HCT116 (cell line): Measurements from ENCODE around the gene FAM221B.

Experiments
- JUND ChIP-seq: IDR thresholded peaks from 2 replicates; pipeline ENCODE4 v1.6.1; 2012
- POLR2A ChIP-seq: IDR thresholded peaks from 2 replicates; pipeline ENCODE4 v1.7.0; 2011; ENCODE audit warnings: borderline replicate concordance; ENCODE audit not compliant: insufficient read depth, insufficient read length; ENCODE audit errors: extremely low read depth
- SP1 ChIP-seq: IDR thresholded peaks from 2 replicates; pipeline ENCODE4 v1.6.1; 2012; ENCODE audit warnings: low read depth
- TF ChIP-seq, protein P1 (sequence below), 3 experiments: fragments of 200-600 bp in 1 of 3; sonication (generic) in 1 of 3; IDR thresholded peaks in 2 of 3; conservative IDR thresholded peaks in 1 of 3; 2 replicates each; pipeline ENCODE4 v1.5.1; 2012 to 2017; ENCODE audit warnings: low read depth in 2 of 3, low read length in 2 of 3, antibody characterized with exemption in 1 of 3, borderline replicate concordance in 1 of 3, control low read depth in 1 of 3, mild to moderate bottlenecking in 1 of 3, mixed read lengths in 1 of 3, mixed run types in 1 of 3, moderate library complexity in 1 of 3; ENCODE audit not compliant: insufficient read depth in 1 of 3
- TF ChIP-seq, protein P2 (sequence below): IDR thresholded peaks from 2 replicates; pipeline ENCODE4 v1.6.1; 2011; ENCODE audit warnings: mild to moderate bottlenecking, low read length, moderate library complexity; ENCODE audit not compliant: insufficient replicate concordance; ENCODE audit errors: extremely low read depth

DNA sequence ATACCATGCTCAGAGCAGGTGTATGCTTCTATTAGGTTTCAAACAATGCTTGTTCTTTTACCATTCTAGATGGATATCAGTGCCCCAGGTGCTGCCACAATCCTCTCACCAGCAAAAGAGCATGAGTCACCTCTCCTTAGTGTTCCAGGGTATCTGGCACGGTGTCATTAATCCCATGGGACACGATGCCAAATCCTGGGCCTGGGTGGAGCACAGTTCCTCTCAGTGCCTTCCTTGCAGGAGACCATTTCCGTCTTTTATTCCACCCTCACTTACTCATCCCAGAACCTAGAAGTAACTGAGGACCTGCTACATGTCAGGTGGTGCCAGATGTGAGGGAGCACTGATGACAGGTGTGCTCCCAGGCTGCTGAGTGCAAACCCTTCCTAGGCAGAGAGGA is 43.0 kb upstream of the FAM221B start:
- TF ChIP-seq, protein P1, sequence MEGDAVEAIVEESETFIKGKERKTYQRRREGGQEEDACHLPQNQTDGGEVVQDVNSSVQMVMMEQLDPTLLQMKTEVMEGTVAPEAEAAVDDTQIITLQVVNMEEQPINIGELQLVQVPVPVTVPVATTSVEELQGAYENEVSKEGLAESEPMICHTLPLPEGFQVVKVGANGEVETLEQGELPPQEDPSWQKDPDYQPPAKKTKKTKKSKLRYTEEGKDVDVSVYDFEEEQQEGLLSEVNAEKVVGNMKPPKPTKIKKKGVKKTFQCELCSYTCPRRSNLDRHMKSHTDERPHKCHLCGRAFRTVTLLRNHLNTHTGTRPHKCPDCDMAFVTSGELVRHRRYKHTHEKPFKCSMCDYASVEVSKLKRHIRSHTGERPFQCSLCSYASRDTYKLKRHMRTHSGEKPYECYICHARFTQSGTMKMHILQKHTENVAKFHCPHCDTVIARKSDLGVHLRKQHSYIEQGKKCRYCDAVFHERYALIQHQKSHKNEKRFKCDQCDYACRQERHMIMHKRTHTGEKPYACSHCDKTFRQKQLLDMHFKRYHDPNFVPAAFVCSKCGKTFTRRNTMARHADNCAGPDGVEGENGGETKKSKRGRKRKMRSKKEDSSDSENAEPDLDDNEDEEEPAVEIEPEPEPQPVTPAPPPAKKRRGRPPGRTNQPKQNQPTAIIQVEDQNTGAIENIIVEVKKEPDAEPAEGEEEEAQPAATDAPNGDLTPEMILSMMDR (IDR thresholded peaks at IDR 0.05 in 2 of 3, conservative IDR thresholded peaks at IDR 0.05 in 1 of 3; ENCODE audit: borderline replicate concordance in 1 of 3, insufficient read depth in 1 of 3, low read depth in 2 of 3, low read length in 2 of 3) = no peak
- TF ChIP-seq JUND (peak; percentile 28; the same call in 1 of the 2 replicates), POLR2A (no peak), SP1 (no peak)
- TF ChIP-seq, protein P2, sequence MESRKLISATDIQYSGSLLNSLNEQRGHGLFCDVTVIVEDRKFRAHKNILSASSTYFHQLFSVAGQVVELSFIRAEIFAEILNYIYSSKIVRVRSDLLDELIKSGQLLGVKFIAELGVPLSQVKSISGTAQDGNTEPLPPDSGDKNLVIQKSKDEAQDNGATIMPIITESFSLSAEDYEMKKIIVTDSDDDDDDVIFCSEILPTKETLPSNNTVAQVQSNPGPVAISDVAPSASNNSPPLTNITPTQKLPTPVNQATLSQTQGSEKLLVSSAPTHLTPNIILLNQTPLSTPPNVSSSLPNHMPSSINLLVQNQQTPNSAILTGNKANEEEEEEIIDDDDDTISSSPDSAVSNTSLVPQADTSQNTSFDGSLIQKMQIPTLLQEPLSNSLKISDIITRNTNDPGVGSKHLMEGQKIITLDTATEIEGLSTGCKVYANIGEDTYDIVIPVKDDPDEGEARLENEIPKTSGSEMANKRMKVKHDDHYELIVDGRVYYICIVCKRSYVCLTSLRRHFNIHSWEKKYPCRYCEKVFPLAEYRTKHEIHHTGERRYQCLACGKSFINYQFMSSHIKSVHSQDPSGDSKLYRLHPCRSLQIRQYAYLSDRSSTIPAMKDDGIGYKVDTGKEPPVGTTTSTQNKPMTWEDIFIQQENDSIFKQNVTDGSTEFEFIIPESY = no peak
